ENCODE results near the gene SLC35F5. TPM values are rescaled to one million over a fixed set of nuclear protein-coding genes. Genes with fewer than 3 reads are reported as not detected.
"Not testable (repeated sequence)": the region's sequence is repeated elsewhere in the genome, so short reads cannot be mapped to it uniquely, and the experiment has no call there.

Gene SLC35F5
- total and polyA plus RNA-seq, 7 donors, result 11.6 to 59.7 (median 54.2) TPM

GRCh38 chr2:113776949-113777348, 20.5 kb upstream of the SLC35F5 start:
- WGBS, 2 donors, result 22 to 63% methylated on average over 4 of the region's 4 CpGs
- H3K4me3 ChIP-seq, result no peak overlapping the region
- H3K4me1 ChIP-seq, result no peaks in the 10 kb centered on the region
- H3K27me3 ChIP-seq, result no peaks in the 10 kb centered on the region
- H3K27ac ChIP-seq, result no peak overlapping the region
- DNase-seq, result no peak
- TF ChIP-seq, protein P1, sequence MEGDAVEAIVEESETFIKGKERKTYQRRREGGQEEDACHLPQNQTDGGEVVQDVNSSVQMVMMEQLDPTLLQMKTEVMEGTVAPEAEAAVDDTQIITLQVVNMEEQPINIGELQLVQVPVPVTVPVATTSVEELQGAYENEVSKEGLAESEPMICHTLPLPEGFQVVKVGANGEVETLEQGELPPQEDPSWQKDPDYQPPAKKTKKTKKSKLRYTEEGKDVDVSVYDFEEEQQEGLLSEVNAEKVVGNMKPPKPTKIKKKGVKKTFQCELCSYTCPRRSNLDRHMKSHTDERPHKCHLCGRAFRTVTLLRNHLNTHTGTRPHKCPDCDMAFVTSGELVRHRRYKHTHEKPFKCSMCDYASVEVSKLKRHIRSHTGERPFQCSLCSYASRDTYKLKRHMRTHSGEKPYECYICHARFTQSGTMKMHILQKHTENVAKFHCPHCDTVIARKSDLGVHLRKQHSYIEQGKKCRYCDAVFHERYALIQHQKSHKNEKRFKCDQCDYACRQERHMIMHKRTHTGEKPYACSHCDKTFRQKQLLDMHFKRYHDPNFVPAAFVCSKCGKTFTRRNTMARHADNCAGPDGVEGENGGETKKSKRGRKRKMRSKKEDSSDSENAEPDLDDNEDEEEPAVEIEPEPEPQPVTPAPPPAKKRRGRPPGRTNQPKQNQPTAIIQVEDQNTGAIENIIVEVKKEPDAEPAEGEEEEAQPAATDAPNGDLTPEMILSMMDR (IDR thresholded peaks at IDR 0.05), result no peak
- TF ChIP-seq POLR2AphosphoS5 (IDR thresholded peaks at IDR 0.05) (no peak), EP300 (IDR thresholded peaks at IDR 0.05) (no peak), POLR2A (IDR thresholded peaks at IDR 0.05) (no peak)
- intact Hi-C loops (cut with DNase I), result no loop called here
- H3K9me3 ChIP-seq, result no peaks in the 10 kb centered on the region
- no peaks in the 10 kb centered on the region for H3K36me3 ChIP-seq

- H3K4me1 ChIP-seq; H3K36me3 ChIP-seq; H3K4me3 ChIP-seq; DNase-seq; H3K27ac ChIP-seq; H3K9me3 ChIP-seq; H3K27me3 ChIP-seq; intact Hi-C loops (cut with DNase I): not testable (repeated sequence)
- 58 to 70% methylated on average over 6 of the region's 6 CpGs for WGBS, 2 donors
These were observed 18.2 kb upstream of the SLC35F5 start for GRCh38 chr2:113774616-113775015.

DNA sequence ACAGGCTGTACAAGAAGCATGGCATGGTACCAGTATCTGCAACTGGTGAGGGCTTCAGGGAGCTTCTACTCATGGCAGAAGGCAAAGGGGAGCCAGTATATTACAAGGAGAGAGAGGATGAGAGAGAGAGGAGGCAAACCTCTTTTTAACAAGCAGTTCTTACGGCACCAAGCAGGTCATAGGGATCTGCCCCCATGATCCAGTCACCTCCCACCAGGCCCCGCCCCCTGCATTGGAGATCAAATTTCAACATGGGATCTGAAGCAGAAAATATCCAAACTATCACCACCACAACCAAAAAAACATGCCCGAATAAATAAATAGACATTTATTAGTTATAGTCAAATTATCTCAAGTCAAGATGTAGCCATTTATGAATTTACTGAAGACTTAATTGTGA, 14.5 kb upstream of the SLC35F5 start:
- no peaks in the 10 kb centered on the region for H3K4me1 ChIP-seq
- no peaks in the 10 kb centered on the region for H3K9me3 ChIP-seq
- WGBS, 2 donors, result 87 to 91% methylated on average over 3 of the region's 3 CpGs
- DNase-seq, result no peak
- H3K4me3 ChIP-seq, result no peak overlapping the region
- no peaks in the 10 kb centered on the region for H3K27me3 ChIP-seq
- no peak overlapping the region for H3K27ac ChIP-seq
- H3K36me3 ChIP-seq, result no peaks in the 10 kb centered on the region
- TF ChIP-seq POLR2AphosphoS5 (IDR thresholded peaks at IDR 0.05), result no peak
- no peak for TF ChIP-seq POLR2A (IDR thresholded peaks at IDR 0.05)
- TF ChIP-seq, protein P1 (IDR thresholded peaks at IDR 0.05), result no peak
- TF ChIP-seq EP300 (IDR thresholded peaks at IDR 0.05), result no peak
- intact Hi-C loops (cut with DNase I), result no loop called here

- no peak overlapping the region for H3K4me3 ChIP-seq
- H3K9me3 ChIP-seq, result no peaks in the 10 kb centered on the region
- no peak overlapping the region for H3K27ac ChIP-seq
- WGBS, 2 donors, result 92 to 96% methylated on average over 3 of the region's 3 CpGs
- intact Hi-C loops (cut with DNase I), result no loop called here
- DNase-seq, result no peak
- no peak for TF ChIP-seq POLR2AphosphoS5 (IDR thresholded peaks at IDR 0.05)
- TF ChIP-seq, protein P1 (IDR thresholded peaks at IDR 0.05), result no peak
- no peaks in the 10 kb centered on the region for H3K27me3 ChIP-seq
- H3K4me1 ChIP-seq, result no peaks in the 10 kb centered on the region
- no peaks in the 10 kb centered on the region for H3K36me3 ChIP-seq
These were observed 13.1 kb upstream of the SLC35F5 start for GRCh38 chr2:113769555-113769954.

DNA sequence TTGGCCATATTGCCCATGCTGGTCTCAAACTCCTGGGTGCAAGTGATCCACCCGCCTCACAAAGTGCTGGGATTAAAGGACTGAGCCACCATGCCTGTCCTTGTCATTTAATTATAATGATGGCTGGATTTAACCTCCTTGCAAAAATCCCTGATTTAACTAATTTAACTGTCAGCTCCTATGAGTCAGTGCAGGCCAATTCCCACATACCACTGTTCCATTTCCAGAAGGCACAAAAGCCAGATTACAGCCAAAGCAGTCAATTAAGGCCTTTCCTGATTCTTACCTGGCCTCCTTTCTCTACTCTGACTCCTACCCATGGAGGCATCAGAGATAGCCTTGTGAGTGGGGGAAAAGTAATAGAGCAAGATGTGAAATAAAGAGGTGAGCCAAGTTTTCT, 12.3 kb upstream of the SLC35F5 start:
- H3K36me3 ChIP-seq, result no peaks in the 10 kb centered on the region
- H3K27ac ChIP-seq, result no peak overlapping the region
- no peaks in the 10 kb centered on the region for H3K27me3 ChIP-seq
- WGBS, 2 donors, result 95 to 97% methylated on average over 1 of the region's 1 CpG
- no peaks in the 10 kb centered on the region for H3K4me1 ChIP-seq
- intact Hi-C loops (cut with DNase I), result no loop called here
- H3K9me3 ChIP-seq, result no peaks in the 10 kb centered on the region
- no peak overlapping the region for H3K4me3 ChIP-seq
- TF ChIP-seq, protein P1 (IDR thresholded peaks at IDR 0.05), result no peak
- no peak for TF ChIP-seq EP300 (IDR thresholded peaks at IDR 0.05)
- no peak for TF ChIP-seq POLR2A (IDR thresholded peaks at IDR 0.05)
- no peak for TF ChIP-seq POLR2AphosphoS5 (IDR thresholded peaks at IDR 0.05)
- DNase-seq, result no peak

Measured in sigmoid colon (tissue), 7 donors.